Loucy (cell line): ENCODE results near the gene BPIFA1.

Experiments
- H2AFZ ChIP-seq: fragments of 200-600 bp; sonication (generic); 2 replicates; pipeline ENCODE4 v1.6.0; 2016; ENCODE audit warnings: antibody characterized with exemption, mild to moderate bottlenecking, low read length, moderate library complexity
- H3F3A ChIP-seq: fragments of 200-600 bp; 2 replicates; pipeline ENCODE4 v1.6.0; 2016; ENCODE audit warnings: antibody characterized with exemption, low read depth, mild to moderate bottlenecking
- H3K27me3 ChIP-seq: fragments of 200-600 bp; sonication (generic); 2 replicates; pipeline ENCODE4 v1.6.1; 2014; ENCODE audit warnings: low read length, mild to moderate bottlenecking; ENCODE audit not compliant: insufficient read depth, poor library complexity, severe bottlenecking
- H3K36me3 ChIP-seq: fragments of 200-600 bp; sonication (generic); 2 replicates; pipeline ENCODE4 v1.6.1; 2016; ENCODE audit warnings: low read length; ENCODE audit not compliant: insufficient read depth
- H3K4me1 ChIP-seq: fragments of 200-600 bp; sonication (generic); 2 replicates; pipeline ENCODE4 v1.5.1; 2014; ENCODE audit warnings: low read length, mild to moderate bottlenecking; ENCODE audit not compliant: insufficient read depth, poor library complexity, severe bottlenecking
- H3K4me2 ChIP-seq: fragments of 200-600 bp; sonication (generic); 2 replicates; pipeline ENCODE4 v1.6.0; 2014; ENCODE audit warnings: antibody characterized with exemption, low read length, low read depth, mild to moderate bottlenecking; ENCODE audit not compliant: poor library complexity, severe bottlenecking
- H3K4me3 ChIP-seq: fragments of 200-600 bp; sonication (generic); 2 replicates; pipeline ENCODE4 v1.5.1; 2014; ENCODE audit warnings: low read length, mild to moderate bottlenecking, mixed read lengths; ENCODE audit not compliant: poor library complexity, severe bottlenecking
- H3K79me2 ChIP-seq: fragments of 200-600 bp; sonication (generic); 2 replicates; pipeline ENCODE4 v1.6.1; 2014; ENCODE audit warnings: low read length; ENCODE audit not compliant: insufficient read depth
- H3K9ac ChIP-seq: fragments of 200-600 bp; sonication (generic); 2 replicates; pipeline ENCODE4 v1.6.0; 2014; ENCODE audit warnings: mild to moderate bottlenecking, low read depth, low read length, moderate library complexity; ENCODE audit not compliant: poor library complexity, severe bottlenecking
- H3K9me2 ChIP-seq: fragments of 200-600 bp; sonication (generic); replicated peaks from 2 replicates; pipeline ENCODE4 v1.6.1; 2016; ENCODE audit warnings: low read depth, low read length, mixed read lengths
- H3K9me3 ChIP-seq: fragments of 200-600 bp; sonication (generic); 2 replicates; pipeline ENCODE4 v1.6.1; 2014; ENCODE audit warnings: mild to moderate bottlenecking, antibody characterized with exemption, low read length, low read depth; ENCODE audit not compliant: insufficient read depth
- H4K20me1 ChIP-seq: fragments of 200-600 bp; sonication (generic); 2 replicates; pipeline ENCODE4 v1.6.0; 2014; ENCODE audit warnings: antibody characterized with exemption, low read length, mild to moderate bottlenecking; ENCODE audit not compliant: insufficient read depth, poor library complexity, severe bottlenecking
- EZH2phosphoT487 ChIP-seq: fragments of 200-600 bp; IDR thresholded peaks from 2 replicates; pipeline ENCODE4 v1.6.1; 2018; ENCODE audit warnings: antibody characterized with exemption, mild to moderate bottlenecking, moderate library complexity, borderline replicate concordance
- TF ChIP-seq, protein P1 (sequence below): fragments of 200-600 bp; sonication (generic); conservative IDR thresholded peaks from 2 replicates; pipeline ENCODE4 v1.5.1; 2014; ENCODE audit warnings: mild to moderate bottlenecking, antibody characterized with exemption, low read length

BPIFA1 gene

DNA sequence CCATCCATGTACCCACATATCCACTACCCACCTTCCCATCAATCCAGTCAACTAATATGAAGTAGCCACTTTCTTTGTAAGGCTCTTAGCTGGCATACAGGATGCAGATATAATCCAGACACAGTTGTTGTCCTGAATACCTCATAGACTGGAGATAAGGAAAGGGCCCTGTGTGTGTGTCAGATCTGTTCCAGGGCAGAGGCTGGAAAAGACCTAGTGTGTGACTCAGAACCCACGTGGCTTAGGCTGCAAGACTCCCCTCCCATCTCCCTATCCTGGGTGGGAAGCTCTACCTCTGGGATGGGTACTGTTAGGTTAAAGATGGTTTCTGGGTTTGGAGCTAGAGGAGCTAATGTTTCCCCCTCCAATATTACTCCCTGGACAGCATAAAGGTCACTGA is 3.6 kb downstream of the BPIFA1 start:
- Histone ChIP-seq H3K36me3 (no peaks in the 10 kb centered on the region), H3K4me2 (no peak overlapping the region), H3K9me3 (no peaks in the 10 kb centered on the region), H3K4me3 (no peak overlapping the region), H3K79me2 (no peaks in the 10 kb centered on the region), H3K4me1 (no peaks in the 10 kb centered on the region), H4K20me1 (no peaks in the 10 kb centered on the region), H3K27me3 (no peaks in the 10 kb centered on the region), H3K9me2 (no peaks in the 10 kb centered on the region), H3K9ac (no peak overlapping the region), H2AFZ (no peak overlapping the region), H3F3A (no peaks in the 10 kb centered on the region)
- TF ChIP-seq, protein P1, sequence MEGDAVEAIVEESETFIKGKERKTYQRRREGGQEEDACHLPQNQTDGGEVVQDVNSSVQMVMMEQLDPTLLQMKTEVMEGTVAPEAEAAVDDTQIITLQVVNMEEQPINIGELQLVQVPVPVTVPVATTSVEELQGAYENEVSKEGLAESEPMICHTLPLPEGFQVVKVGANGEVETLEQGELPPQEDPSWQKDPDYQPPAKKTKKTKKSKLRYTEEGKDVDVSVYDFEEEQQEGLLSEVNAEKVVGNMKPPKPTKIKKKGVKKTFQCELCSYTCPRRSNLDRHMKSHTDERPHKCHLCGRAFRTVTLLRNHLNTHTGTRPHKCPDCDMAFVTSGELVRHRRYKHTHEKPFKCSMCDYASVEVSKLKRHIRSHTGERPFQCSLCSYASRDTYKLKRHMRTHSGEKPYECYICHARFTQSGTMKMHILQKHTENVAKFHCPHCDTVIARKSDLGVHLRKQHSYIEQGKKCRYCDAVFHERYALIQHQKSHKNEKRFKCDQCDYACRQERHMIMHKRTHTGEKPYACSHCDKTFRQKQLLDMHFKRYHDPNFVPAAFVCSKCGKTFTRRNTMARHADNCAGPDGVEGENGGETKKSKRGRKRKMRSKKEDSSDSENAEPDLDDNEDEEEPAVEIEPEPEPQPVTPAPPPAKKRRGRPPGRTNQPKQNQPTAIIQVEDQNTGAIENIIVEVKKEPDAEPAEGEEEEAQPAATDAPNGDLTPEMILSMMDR, result no peak
- no peak for TF ChIP-seq EZH2phosphoT487

DNA sequence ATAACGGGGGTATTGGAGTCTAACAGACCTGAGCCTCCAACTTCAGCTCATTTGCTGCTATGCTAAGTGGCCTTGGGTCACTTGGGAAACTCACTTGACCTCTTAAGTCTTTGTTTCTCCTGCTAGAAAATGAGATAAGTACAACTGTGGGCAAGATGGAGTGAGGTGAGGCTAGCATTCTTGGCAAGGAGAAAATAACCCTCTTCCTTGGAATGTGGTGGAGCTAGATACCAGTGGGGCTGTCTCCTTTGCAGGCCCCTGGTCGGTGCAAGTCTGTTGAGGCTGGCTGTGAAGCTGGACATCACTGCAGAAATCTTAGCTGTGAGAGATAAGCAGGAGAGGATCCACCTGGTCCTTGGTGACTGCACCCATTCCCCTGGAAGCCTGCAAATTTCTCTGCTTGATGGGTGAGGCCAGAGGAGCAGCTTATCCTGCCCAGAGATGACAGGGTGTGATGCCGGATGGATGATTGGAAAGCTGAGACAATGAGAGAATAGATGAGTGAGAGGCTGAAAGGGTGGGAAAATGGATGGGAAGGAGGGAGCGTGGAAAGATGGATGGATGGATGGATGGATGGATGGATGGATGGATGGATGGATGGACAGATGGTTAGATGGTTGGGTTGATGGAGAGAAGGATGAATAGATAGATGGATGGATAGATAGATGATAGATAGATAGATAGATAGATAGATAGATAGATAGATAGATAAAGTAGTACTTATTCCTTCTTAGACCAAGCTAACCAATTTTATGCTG is 4.4 kb downstream of the BPIFA1 start:
- Histone ChIP-seq H4K20me1 (no peaks in the 10 kb centered on the region), H3K4me1 (no peaks in the 10 kb centered on the region), H3K4me3 (no peak overlapping the region), H3K9me2 (no peaks in the 10 kb centered on the region), H3F3A (no peaks in the 10 kb centered on the region), H3K9ac (no peak overlapping the region), H3K79me2 (no peaks in the 10 kb centered on the region), H3K27me3 (no peaks in the 10 kb centered on the region), H3K9me3 (no peaks in the 10 kb centered on the region), H3K36me3 (no peaks in the 10 kb centered on the region), H3K4me2 (no peak overlapping the region), H2AFZ (no peak overlapping the region)
- TF ChIP-seq EZH2phosphoT487, result no peak
- TF ChIP-seq, protein P1, result no peak

DNA sequence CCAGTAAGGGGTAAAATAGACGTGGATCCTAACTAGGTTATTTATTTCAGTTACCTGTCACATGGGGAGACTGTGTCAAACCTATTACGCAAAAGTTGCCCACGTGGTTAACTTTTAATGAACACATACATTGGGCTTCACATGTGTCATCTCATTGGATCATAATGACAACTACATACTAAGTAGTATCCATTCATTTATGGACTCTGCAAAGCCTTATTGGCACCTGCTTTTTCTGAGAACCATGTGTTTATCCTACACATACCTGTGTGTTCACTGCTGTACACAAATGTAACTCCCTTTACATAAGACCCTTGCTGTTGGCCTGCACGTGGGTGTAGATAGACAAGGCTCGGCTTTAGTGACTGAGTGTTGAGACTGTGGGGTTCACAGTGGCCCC is 5.1 kb downstream of the BPIFA1 start:
- TF ChIP-seq, protein P1, result no peak
- TF ChIP-seq EZH2phosphoT487, result no peak

More for the DNA sequence above, 5.1 kb downstream of the BPIFA1 start:
- H3K9me3 ChIP-seq, result no peaks in the 10 kb centered on the region
- H3K4me1 ChIP-seq, result no peaks in the 10 kb centered on the region
- no peak overlapping the region for H3K4me3 ChIP-seq
- H2AFZ ChIP-seq, result no peak overlapping the region
- H3K36me3 ChIP-seq, result no peaks in the 10 kb centered on the region
- no peaks in the 10 kb centered on the region for H3K9me2 ChIP-seq
- no peaks in the 10 kb centered on the region for H4K20me1 ChIP-seq
- H3K4me2 ChIP-seq, result no peak overlapping the region
- H3K79me2 ChIP-seq, result no peaks in the 10 kb centered on the region
- H3K9ac ChIP-seq, result no peak overlapping the region
- no peaks in the 10 kb centered on the region for H3F3A ChIP-seq
- H3K27me3 ChIP-seq, result no peaks in the 10 kb centered on the region
